Measurements from ENCODE around the gene PHLDB3.
"Not testable (repeated sequence)": the region's sequence is repeated elsewhere in the genome, so short reads cannot be mapped to it uniquely, and the experiment has no call there.

The PHLDB3 gene

GRCh38 chr19:43504426-43505185 is at the start of gene PHLDB3:
TSS of gene PHLDB3 (minus strand) at chr19:43504746. CDS start at chr19:43504118, 628 bp downstream.
- peak; percentile 61 for DNase-seq
- ATAC-seq = peak; percentile 38

DNA sequence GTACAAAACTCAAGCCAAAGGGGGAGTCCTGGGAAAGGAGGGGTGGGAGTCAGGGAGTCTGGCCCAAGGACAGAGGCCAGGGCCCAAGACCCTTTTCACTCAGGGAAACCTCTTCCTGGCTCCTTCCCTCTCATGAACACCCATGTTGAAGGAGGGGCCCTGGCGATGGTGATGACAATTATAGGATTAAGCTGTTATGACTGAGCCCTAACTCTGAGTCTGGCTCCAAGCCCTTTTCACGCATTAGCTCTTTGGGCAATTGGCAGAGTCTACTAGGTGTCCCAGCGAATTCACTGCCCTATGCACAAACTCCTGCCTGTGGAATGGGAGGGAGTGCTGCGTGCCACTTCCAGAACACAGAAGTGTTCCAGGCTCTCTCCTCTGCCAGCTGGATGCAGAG is 49.1 kb upstream of the PHLDB3 start:
- DNase-seq = no peak
- ATAC-seq = no peak

DNA sequence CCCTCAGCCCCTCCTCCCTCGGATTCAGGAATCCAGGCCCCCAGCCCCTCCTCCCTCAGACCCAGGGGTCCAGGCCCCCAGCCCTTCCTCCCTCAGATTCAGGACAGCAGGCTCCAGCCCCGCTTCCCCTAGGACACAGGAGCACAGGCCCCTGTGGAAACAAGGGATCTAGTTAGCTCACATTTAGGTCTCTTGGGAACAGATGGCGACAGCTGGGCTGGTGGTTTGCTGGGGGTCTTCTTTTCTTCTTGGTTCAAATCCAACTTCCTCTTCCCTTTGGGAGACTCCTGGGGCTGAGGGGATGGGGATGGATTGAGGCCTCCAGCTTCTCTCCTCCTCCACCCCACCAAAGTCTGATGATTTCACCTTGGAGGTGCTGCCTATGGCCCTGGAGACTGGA is 48.1 kb upstream of the PHLDB3 start:
- DNase-seq (no peak), ATAC-seq (no peak)

GRCh38 chr19:43552198-43552450 is 47.6 kb upstream of the PHLDB3 start:
- ATAC-seq (no peak), DNase-seq (no peak)

- no peak for DNase-seq
- ATAC-seq = no peak
Observed at GRCh38 chr19:43551399-43552197, 47.1 kb upstream of the PHLDB3 start.

- DNase-seq (no peak), ATAC-seq (no peak)
Observed at GRCh38 chr19:43548706-43549105, 44.2 kb upstream of the PHLDB3 start.

DNA sequence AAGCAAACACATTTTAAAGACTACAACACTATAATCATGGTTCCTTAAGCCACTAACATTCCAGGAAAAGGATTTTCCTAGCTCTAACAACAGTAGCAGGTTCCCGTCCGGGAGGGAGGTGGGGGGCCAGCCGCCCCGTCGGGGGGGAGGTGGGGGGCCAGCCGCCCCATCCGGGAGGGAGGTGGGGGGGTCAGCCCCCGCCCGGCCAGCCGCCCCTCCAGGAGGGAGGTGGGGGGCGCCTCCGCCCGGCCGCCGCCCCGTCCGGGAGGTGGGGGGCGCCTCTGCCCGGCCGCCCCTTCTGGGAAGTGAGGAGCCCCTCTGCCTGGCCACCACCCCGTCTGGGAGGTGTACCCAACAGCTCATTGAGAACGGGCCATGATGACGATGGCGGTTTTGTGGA is 43.4 kb upstream of the PHLDB3 start:
- not testable (repeated sequence) for DNase-seq, ATAC-seq

DNA sequence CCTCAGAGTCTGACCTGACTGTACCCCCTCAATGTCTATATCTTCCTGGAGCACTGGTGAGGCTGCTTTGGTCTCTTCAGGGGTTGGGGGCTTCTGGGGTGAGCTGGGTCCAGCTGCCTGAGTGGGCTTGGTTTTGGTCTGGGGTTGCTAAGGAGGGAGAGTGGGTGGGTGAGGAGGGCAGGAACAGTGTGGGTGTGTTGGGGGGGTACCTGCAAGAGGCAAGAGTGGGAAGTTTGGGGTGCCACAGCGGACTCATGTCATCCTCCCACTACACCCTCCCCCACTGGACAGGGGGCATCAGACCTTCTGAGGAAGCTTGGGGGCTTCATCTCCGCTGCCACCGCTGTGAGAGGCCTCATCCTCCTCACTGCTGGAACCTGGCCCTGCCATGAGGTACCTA is 42.0 kb upstream of the PHLDB3 start:
- ATAC-seq (no peak), DNase-seq (no peak)

- DNase-seq = no peak
- no peak for ATAC-seq
Observed at GRCh38 chr19:43545981-43546380, 41.4 kb upstream of the PHLDB3 start.

DNA sequence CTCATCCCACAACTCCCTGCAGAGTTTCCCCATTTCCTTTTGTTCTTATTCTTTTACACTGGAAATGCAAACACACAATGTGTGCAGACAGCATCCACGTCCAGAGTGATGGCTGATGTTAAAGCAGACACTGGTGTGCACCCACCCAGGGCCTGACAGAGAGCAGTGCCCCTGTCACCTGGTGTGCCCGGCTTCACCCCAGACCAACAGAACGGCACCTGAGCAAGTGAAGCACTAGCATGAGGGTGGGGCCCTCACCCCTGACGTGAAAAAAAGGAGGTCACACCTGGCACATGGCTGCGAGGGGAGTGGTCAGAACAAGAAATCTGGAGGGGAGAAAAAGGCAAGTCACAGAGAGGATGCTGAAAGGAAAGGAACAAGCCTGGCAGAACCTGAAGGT is 40.7 kb upstream of the PHLDB3 start:
- no peak for ATAC-seq

DNA sequence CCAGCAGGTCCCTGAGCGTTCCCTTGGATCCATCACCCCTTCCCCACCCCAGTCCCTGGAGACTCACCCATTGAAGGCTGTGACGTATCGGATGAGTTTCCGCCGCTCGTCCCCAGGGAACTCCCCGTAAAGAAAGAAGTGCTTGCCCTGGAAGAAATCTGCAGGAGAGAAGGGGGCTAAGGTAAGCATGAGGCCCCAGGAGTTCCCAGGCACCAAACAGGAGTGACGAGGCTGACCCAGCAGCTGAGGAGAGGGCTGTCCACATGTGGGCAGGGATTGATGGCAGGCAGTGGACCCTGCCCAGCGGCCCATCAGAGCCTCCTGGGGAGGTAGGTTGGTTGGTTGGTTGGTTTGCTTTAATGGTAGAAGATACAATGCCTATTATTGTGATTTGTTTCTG is 39.5 kb upstream of the PHLDB3 start:
- ATAC-seq = no peak
- no peak for DNase-seq

More for the DNA sequence above, 40.7 kb upstream of the PHLDB3 start:
- DNase-seq = no peak

DNA sequence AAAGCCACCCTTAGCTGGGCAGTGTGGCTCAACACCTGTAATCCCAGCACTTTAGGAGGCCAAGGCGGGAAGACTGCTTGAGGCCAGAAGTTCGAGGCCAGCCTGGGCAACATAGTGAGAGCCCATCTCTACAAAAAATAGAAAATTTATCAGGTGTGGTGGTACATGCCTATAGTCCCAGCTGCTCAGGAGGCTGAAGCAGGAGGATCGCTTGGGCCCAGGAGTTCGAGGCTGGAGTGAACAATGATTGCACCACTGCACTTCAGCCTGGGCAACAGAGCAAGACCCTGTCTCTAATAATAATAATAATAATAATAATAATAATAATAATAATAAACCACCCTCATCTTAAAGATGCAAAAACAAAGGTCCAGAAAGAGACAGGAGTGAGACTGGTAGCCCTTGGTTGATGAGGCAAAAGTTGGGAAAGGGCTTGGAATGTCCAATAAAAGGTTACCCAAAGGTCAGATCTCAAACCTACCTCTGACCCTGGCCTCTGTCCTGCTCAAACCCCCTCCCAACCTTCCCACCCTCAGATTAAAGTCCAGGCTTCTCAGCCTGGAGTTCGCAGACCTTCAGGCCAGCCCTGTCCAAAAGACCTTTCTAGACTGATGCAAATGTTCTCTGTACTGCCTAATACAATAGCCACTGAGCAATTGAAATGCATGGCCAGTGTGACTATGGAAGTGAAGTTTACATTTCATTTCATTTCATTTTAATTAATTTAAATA is 37.5 kb upstream of the PHLDB3 start:
- ATAC-seq = no peak

DNA sequence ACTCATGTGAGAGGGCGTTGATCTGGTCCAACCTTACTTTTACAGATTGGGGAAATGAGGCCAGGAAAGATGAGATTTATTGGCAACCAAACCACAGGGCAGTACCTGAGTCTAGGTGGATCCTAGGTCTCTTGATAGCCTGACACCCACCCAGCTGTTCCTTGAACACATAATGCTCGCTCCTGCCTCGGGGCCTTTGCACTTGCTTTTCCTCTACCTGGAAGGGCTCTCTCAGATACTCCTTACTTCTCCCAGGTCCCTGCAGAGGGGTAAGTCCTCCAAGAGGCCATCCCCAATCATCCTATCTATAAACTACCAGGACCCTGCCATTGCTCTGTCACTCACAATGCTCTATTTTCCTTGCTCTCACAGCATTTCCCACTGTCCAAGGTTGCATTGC is 35.8 kb upstream of the PHLDB3 start:
- no peak for DNase-seq
- no peak for ATAC-seq

More for the DNA sequence above, 37.5 kb upstream of the PHLDB3 start:
- no peak for DNase-seq

DNA sequence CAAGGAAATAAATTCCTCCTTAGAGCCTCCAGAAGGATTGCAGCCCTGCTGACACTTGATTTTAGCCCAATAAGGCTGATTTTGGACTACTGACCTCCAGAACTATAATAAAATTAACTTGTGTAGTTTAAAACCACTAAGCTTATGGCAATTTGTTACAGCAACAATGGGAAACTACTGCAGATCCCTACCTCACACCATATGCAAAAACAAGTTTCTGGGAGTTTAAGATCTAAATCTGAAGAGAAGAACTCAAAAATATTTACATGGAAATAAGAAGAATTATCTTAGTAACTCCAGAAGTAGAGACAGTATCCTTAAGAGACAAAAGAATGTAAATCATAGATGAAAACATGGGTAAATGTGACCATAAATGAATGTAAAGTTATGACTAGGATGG is 34.4 kb upstream of the PHLDB3 start:
- no peak for ATAC-seq
- DNase-seq = no peak

- DNase-seq (peak; percentile 49), ATAC-seq (no peak)
Observed at GRCh38 chr19:43534816-43535761, 30.5 kb upstream of the PHLDB3 start.

DNA sequence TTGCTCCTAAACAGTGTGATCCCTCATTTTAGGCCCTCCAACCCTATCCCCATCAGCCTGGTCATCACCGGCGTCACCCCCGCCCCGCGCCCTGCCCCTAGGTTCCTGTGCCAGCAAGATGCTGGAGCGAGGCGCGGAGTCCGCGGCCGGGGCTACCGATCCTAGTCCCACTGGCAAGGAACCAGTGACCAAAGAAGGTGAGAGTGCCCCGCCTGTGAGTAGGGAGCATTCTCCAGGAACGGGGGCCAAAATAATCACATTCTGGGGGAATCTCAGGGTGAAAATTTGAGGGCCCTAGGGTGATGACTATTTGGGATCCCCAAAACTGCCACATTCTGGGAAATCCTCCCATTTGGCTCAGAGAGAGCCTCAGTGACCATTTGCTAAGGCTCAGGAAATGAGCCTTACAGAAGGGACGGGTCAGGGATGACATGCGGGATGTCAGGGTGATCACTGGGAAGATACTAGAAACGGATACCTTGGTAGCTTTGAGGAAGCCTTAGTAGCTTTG is 29.8 kb upstream of the PHLDB3 start:
- no peak for DNase-seq
- ATAC-seq = no peak

DNA sequence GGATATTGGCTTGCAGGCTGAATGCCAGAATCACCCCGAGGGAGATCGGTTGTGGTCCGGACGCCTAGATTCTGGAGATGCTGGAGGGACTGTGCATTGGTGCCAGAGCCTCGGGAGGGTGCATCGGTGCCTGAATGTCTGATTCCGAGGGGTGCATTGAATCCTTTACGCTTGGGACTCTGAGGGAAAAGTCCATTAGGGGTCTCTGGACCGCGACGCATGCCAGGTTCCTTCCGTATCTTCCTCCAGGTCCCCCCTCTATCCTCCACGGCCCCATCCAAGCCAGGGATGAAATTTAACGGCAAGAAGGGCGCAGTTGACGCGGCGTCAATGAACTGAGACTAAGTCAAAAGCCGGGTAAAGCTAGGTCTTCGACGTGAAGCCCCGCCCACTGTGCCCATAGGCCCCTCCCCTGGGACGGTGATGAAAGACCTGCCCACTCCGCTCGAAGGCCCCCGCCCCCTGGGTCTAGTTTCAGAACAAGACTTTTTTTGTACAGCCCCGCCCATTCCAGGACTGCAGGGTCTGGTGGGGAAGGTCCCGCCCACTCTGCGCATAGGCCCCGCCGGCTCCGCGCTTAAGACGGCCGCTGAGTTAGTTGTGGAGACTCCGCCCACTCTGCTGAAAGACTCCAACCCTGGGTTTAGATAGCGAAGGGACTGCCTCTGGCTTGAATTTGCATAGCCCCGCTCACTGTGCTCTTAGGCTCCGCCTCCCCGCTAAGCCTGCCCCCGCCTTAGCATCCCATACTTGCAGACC is 29.2 kb upstream of the PHLDB3 start:
- peak; percentile 97 for DNase-seq

DNA sequence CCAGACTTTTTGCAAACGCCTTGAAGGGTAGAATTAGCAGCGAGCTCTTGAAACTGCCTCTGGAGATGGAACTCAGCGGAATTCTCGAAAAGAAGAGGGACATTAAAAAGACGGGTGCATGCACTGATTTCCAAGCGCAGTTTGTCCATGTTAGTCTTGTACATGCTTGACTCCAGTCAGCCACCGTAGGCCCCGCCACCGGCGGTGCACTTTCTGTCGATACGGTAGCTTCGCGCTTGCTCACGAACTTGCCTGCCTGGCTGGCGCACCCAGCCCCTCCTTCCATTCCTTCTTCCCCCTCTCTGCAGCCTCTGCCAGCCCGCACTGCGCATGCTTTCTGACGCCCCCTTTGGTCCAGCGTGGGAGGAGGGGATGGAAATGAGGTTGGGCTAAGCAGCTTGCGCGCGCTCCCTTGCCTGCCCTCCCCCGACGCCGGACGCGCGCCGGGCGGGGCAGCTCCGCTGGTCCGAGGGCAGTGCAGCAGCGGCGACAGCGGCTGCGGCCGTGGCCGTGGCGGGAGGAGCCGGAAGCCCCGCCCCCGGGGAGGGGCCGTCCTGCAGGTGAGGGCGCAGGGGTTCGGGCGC is 28.5 kb upstream of the PHLDB3 start, which contains the start of gene ZNF575:
ZNF575 (plus strand) TSS at position 227 of the 584 bp plus-strand sequence. CDS start 1,235 bp downstream, outside the sequence.
- peak; percentile 90 for DNase-seq
- ATAC-seq = peak; percentile 68

More for the DNA sequence above, 29.2 kb upstream of the PHLDB3 start:
- ATAC-seq = peak; percentile 85

GRCh38 chr19:43532571-43532961 is 28.0 kb upstream of the PHLDB3 start:
- DNase-seq = peak; percentile 65
- ATAC-seq = peak; percentile 15

Data from stimulated activated naive CD8-positive, alpha-beta T cell treated with anti-CD3 and anti-CD28 coated beads, Interleukin-15, Interleukin-2, amounts not matched to agents 100 U/mL and 50 U/mL, for 24 hours (primary cell).